NCI-H526 treated with DMSO at 0.1 percent for 48 hours (cell line): Measurements from ENCODE around the gene ANKAR.
"Not testable (repeated sequence)": the region's sequence is repeated elsewhere in the genome, so short reads cannot be mapped to it uniquely, and the experiment has no call there.

Experiments used
- DNase-seq: peaks from one replicate; lab custom pipeline; 2025; lab: John Stamatoyannopoulos, UW

ANKAR gene, protein sequence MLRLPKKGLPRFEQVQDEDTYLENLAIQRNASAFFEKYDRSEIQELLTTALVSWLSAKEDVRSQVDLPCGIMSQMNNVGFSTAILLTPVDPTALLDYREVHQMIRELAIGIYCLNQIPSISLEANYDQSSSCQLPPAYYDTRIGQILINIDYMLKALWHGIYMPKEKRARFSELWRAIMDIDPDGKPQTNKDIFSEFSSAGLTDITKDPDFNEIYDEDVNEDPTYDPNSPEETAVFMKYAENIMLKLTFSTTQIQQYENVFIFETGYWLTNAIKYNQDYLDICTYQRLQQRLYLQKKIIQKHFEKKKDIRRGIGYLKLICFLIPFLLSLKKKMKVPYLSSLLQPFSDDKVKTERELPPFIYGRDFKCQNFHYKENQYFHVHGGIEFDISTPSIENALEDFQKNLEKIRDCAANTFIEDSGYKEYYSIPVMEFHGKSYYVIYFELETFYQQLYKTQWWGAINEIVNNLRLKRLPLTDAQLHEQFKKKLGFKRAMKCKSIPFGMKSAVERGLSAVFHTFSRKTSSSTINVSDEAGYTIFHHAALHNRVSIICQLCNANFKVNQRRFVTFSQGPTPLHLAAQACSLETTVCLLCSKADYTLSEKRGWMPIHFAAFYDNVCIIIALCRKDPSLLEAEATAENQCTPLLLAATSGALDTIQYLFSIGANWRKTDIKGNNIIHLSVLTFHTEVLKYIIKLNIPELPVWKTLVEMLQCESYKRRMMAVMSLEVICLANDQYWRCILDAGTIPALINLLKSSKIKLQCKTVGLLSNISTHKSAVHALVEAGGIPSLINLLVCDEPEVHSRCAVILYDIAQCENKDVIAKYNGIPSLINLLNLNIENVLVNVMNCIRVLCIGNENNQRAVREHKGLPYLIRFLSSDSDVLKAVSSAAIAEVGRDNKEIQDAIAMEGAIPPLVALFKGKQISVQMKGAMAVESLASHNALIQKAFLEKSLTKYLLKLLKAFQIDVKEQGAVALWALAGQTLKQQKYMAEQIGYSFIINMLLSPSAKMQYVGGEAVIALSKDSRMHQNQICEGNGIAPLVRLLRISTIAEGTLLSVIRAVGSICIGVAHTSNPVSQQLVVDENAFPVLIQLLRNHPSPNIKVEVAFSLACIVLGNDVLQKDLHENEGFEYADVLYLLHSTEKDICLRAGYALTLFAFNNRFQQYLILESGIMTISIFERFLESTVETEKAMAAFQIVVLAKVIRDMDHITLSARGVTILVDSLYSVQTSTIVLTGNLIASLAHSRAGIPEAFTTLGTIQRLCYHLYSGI (N-terminal part only)

DNA sequence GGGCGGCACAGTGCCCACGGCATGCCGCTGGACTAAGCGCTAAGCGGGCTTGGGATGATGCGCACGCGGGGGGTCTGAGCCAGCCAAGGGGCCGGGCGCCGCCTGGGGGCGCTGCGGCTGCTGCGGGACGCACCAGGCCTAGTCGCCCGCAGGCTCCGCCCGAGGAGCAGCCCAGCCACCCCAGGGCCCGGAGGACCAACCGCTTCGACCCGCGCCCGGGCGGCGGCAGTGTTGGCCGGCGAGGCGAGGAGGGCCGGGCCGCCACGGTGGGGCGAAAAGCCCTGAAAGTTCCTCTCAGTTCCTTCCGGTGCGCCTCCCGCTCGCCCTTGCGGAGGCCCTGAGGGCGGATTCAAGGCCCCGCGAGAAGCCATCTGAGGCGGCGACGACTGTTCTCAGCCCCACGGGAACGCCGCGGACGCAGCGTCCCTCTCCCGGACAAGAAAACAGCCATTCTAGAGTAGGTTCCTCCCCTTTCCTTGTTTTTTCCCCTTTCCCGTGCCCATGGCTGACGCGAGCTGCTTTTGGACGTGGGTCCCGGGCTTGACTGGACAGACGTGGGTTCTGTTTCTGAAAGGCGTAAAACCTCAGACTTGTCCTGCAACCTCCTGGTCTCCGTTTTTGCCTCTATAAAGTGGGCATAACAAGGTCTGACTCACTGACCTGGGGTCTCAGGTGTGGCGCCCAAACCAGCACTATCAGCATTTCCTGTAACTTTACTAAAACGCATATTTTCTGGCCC lies at the start of gene ANKAR:
Gene ANKAR, plus strand, starts transcription at position 297 of the 739 bp plus-strand sequence. CDS start 1,821 bp downstream, outside the sequence.
- DNase-seq, result peak; percentile 26

DNA sequence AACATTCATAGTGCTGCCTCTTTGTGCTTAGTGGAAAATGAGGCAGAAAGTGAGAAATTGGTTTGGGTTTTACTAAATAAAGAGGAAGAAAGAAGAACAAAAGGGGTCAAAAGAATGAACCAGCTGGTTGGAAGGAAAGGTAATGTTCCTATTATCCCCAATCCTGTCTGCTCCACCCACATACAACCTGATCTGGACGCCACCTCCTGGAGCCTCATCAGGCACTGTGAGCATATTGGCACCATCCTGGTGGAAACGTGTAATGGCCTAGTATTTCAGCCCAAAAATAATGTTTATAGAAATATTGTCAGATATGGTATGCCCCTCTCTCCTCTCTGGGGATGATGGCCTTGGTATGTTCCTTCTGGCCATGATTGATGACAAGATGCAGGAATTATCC lies 48.8 kb upstream of the ANKAR start:
- no peak for DNase-seq

DNA sequence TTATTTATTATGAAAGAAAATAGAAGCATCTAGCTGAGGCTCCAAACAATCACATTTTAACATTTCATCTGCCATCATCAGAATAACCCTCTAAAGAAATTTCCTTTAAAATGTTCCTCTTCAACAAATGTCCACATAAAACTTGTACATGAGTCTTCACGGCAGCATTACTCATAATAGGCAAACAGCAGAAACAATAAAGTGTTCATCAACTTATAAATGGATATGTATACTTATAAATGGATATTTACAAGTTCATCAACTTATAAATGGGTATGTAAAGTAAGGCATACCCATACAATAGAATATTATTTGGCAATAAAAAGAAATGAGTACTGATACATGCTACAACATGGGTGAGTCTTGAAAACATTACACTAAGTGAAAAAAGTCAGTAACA lies 46.7 kb upstream of the ANKAR start:
- no peak for DNase-seq

DNA sequence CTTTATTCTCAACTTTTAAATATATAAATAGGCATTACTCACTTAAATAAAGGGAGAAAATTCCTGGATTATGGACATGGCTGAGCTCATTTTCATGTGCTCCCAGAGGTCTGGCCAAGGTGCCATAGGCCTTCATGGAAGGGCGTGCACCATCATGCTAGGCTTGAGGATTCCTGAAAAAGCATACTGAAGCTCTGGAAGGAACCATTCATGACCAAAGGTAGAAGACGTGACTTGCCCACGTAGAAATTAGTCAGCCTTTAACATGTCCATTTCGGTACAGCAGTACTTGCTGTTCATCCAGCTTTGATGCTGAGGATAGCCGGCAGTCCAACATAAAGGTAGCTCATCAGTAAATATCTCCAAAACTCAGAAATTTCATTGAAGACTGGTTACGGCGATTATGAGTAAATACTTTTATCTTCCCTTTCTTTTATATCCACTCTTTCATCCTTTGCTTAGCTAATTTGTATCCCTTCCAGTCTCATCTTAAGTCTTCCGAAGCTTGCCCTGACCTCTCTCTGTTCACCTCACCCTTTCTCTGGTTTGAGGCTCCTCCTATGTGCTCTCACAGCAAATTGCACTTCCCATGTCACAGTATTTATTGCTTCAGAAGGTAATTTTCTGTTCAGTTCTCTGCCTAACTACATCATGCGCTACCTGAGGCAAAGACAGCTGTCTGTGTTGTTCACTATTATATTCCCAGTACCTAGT lies 45.5 kb upstream of the ANKAR start:
- DNase-seq, result no peak

DNA sequence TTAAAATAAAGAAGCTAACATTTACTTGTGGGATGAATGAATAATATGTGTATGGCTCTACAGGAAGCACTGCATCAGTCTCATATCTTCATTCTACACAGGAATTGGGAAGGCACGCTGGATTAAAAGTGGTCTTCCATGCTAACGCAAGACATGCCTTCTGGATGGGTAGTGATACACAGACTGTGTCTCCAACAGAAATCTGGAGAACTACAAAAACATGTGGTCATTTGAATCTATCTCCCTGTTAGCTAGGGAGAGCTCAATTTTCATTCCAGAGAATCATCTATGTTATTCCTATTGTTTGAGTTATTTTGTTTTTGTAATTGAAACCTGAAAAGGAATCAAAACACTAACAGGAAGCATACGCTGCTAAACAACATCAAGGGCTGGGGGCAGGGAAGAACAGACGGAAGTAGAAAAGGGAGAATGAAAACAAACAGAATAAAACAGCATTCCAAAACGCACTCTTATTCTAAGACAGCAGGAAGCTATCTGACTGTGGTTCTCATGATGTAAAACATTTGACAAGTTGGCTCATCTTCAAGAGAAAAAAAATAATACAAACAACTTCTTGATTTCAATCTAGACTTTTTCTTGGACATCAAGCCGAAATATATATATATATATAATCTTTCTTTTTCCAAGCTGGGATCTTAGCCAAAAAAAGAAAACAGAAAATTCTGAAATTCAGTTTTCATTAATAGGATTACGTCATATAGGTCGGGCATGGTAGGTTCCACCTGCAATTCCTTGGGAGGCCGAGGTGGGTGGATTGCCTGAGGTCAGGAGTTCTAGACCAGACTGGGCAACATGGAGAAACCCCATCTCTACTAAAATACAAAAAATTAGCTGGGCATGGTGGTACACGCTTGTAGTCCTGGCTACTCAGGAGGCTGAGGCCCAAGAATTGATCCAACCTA lies 44.7 kb upstream of the ANKAR start:
- DNase-seq, result no peak

DNA sequence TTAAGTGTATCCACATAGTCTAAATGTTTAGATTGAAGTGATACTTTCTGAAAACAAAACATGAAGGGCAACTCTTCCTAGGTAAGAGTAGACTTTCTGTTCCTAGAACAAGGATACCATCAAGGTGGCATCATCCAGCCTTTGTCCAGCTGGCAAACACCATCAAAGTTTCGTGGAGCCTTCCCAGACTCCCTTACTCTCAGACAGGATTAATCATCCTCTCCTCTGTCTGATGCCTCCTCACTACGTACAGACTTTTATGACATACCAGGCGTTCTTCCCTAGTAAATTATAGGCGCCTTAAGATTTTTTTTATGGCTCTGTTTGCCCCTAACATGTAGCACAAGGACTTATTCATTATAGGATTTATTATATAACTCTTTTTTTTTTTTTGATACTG lies 42.6 kb upstream of the ANKAR start:
- DNase-seq, result no peak

DNA sequence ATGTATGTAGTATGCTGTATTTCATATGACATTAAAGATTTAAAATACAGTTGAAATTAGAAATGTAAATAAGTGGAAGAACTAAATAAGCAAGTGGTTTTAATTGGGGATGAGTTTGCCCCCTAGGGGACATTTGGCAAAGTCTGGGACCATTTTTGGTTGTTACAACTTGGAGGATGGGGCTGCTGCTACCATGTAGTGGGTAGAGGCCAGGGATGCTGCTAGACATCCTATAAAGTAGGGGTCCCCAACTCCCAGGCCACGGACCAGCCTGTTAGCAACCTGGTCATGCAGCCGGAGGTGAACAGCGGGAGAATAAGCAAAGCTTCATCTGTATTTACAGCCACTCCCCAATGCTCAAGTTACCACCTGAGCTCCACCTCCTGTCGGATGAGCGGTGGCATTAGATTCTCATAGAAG lies 41.1 kb upstream of the ANKAR start:
- no peak for DNase-seq

DNA sequence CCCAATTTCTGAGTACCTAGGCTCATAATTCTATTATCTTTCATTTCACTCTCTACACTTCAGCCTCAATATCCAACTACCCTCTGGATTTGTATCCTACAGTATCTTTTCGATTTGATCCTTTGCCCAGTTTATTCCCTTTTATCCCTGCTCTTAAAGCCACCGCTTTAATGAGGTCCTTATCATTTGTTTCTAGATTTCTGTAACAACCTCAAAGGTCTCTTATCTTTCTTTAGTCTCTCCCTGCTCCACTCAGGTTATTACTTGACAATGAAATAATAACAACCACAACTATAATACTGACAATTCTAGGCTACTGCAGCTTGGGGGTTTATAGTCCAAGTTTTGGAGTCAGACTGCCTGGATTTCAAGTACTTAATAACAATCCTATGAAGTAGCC lies 39.1 kb upstream of the ANKAR start:
- no peak for DNase-seq

DNA sequence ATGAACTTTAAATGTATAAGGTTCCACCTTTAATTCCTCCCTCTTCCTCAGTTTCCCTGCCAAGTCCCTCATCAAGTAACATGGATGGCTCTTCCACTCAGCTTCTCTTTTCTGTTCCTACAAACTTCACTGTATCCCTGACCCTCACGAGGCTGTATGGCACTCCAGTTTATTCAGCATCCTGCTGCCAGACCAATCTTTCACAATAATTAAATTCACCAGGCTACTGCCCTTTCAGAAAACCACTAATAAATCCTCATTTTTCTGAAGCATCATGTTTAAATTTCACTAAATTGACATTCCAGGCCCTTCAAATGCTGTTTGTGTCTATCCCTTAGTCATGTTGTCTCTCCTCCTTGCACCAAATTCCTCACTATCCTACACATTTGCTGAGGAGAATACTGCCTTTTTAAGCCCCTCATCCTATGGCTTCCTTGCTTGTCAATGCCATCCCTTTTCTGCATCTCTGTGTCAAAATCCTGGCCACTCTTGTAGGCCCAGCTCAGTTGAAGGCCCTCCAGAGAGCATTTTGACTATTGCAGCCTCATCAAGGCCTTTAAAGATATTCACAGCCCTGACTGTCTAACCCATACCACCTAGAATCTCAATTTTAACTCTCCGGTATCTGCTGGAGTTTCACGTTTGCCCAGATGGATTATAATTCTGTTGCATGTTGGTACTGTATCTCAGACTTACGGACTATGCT lies 36.0 kb upstream of the ANKAR start:
- DNase-seq, result no peak

DNA sequence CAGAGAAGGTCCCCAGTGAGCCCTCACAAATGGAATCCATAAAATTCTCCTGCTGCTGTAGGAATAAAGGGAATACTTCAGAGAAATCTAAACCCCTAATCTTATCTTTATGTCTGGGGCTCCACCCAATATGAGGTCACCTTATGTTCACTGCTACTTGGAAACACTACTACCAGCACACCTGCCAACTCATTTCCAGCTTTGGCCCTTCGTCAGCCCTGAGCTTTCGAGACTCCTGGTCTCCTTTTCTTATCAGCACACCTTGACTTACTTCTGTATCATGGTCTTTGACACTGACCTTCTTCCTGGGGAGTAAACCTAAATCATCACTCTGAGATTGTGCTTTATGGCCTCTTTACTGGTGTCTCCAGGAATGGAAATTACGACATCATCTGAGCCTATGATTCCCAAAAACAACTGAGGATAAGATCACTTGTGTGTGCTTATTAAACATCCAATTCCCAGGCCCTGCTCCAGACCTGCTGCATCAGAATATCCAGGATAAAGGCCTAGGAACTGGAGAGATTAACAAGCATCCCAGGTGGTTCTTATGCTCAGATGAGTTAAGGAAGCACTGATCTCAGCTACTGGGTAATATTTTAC lies 35.4 kb upstream of the ANKAR start:
- no peak for DNase-seq

DNA sequence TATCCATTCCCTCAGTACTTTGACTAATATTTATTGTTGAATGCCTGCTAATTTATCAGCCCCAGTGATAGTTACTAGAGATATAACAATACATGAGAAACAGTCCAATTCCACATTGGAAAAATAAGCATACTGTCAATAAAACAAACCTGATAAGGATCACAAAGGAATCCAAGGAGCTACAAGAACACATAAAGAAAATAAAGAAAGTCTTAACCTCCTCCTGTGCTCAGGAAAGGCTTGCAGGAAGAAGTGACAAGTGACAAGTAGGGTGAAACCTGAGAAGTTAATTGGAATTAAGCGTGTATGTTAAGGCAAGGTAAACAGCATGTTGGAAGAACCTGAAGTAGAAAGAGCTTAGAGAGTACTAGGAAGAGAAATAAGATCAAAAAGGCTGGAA lies 33.5 kb upstream of the ANKAR start:
- DNase-seq, result no peak

DNA sequence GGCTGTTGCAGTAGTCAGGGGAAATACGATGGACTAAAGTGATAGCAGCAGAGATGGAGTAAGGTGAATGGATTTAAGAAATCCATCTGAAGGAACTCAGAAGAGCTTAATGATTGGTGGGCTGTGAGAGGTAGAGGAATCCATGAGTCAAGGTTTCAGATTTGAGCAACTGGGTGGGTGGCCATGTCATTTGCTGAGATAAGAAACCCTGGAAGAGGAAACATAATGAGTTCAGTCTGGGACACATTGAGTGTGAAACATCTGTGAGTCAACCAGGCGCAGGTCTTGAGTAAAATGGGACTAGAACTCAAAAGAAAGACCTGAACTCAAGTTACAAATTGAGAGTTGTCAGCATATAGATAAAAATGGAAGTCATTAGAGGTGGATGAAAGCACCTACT lies 32.9 kb upstream of the ANKAR start:
- DNase-seq, result no peak

DNA sequence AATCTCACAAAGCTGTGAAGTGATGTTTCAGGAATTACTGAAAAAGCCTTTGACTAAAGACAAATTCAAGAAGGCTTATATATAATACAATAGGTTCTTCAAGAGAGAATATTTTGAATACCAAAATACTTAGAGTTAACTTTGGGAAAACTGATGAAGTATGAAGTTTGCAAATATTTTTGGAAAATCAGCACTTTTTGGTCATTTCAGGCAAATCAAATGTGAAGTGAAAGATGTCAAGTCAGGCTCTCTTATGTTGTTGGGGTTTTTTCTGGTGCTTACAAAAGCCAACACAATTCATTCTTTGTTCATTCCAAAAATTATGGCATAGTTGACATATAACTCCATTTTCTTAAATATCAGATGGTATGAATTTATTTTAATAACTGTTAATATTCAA lies 27.9 kb upstream of the ANKAR start:
- no peak for DNase-seq

DNA sequence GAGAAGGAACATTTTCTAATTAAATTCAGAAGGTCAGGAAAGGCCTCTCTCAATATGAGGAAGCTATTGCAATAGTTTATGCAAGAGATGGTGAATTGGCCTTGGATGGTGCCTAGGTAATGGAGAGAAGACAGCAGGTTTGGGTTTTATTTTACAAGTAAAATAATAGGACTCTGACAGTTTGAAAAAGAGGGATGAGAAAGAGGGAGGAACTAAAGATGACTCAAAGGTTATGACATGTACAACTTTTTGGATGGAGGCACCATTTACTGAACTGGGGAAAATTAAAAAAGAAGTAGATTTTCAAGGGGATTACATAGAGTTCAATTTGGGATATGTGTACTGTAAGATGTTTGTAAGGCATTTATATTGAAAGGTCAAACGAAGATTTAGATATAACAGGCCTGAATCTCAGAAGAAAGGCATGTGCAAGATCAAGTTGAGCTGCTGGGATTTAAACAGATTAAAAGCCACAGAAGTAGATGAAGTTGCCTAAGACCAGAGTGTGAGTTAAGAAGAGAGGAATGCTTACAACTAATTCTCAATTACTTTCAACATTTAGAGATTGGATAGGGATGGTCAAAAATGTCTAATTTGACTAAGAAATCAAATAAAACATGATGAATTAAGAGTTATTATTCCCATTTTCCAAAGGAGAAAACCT lies 25.5 kb upstream of the ANKAR start:
- no peak for DNase-seq

DNA sequence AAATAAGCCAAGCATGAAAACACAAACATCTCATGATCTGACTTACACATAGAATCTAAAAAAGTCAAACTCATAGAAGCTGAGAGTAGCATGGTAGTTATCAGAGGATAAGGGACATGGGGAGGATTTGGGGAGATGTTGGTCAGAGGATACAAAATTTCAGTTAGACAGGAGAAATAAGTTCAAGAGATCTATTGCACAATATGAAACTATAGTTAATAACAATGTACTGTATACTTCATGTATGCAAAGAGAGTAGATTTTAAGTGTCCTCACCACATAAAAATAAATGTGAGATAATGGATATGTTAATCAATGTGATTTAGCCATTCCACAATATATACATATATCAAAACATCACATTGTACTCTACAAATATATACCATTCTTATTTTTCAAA lies 23.2 kb upstream of the ANKAR start:
- DNase-seq, result no peak

DNA sequence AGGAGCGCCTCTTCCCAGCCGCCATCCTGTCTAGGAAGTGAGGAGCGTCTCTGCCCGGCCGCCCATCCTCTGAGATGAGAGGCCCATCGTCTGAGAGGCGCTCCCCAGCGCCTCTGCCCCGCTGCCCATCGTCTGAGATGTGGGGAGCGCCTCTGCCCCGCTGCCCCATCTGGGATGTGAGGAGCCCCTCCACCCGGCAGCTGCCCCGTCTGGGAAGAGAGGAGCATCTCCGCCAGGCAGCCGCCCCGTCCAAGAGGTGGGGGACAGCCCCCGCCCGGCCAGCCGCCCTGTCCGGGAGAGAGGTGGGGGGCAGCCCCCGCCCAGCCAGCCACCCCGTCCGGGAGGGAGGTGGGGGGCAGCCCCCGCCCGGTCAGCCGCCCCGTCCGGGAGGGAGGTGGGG lies 21.0 kb upstream of the ANKAR start:
- DNase-seq, result not testable (repeated sequence)

DNA sequence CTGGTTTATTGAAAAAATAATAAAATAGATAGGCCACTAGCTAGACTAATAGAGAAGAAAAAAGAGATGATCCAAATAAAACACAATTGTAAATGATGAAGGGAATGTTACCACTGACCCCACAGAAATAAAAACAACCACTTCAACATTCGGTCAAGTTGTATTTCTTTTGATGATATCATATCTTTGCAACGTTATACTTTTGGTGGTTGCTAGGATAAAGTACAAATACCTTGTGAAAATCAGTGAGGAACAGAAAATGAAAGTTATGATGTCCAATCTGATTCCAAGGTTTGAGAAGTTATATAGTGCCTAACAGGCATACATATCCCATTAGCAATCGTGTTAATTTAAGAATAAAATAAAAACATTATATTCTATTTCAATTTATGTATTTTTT lies 19.8 kb upstream of the ANKAR start:
- DNase-seq, result no peak

DNA sequence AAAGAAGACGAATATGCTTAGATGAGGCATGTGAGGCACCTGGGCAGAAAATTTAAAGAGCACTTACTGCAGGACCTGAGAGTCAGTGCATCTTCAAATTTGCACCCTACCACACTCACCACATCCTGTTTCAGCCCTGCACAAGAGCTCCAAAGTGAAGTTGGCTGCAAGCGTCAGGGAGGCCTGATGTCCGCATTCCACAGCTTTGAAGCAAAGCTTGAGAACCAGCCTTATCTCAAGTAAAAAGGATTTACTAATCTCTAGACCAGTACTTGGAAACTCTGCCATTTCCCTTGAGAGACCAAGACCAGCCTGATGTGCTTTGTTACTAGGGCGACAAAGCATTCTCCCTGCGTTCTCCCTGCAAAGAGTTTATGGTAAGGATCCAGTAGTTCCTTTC lies 16.6 kb upstream of the ANKAR start:
- no peak for DNase-seq
